Suprapubic skin (tissue), 4 donors: ENCODE data around the gene MBNL2. TPM values are rescaled to one million over a fixed set of nuclear protein-coding genes. Genes with fewer than 3 reads are reported as not detected.

Experiments
- DNase-seq, 2 donors: peaks; one replicate each; pipeline ENCODE4 v3.0.0-alpha.2; 2019; ENCODE audit warnings: low spot score in 2 of 2
- H3K27ac ChIP-seq: fragments of 200-600 bp; sonication (generic); one replicate; pipeline ENCODE4 v1.5.1; 2019
- H3K27me3 ChIP-seq: fragments of 200-600 bp; sonication (generic); one replicate; pipeline ENCODE4 v1.5.1; 2019
- H3K36me3 ChIP-seq: fragments of 200-600 bp; sonication (generic); one replicate; pipeline ENCODE4 v1.5.1; 2019
- H3K4me1 ChIP-seq: fragments of 200-600 bp; sonication (generic); one replicate; pipeline ENCODE4 v1.5.1; 2019
- H3K4me3 ChIP-seq: fragments of 200-600 bp; sonication (generic); one replicate; pipeline ENCODE4 v1.5.1; 2019; ENCODE audit warnings: mild to moderate bottlenecking
- H3K9me3 ChIP-seq: fragments of 200-600 bp; sonication (generic); one replicate; pipeline ENCODE4 v1.5.1; 2019
- EP300 ChIP-seq: sonication (generic); formaldehyde crosslinking; IDR thresholded peaks from one replicate; pipeline ENCODE4 v1.6.1; 2017; ENCODE audit warnings: antibody characterized with exemption
- POLR2A ChIP-seq, 2 donors: fragments of 450-650 bp; IDR thresholded peaks; one replicate each; pipeline ENCODE4 v1.6.1; 2017; ENCODE audit warnings: antibody characterized with exemption in 2 of 2, mild to moderate bottlenecking in 2 of 2, moderate library complexity in 2 of 2
- POLR2AphosphoS5 ChIP-seq, 3 donors: sonication (generic); formaldehyde crosslinking; IDR thresholded peaks; one replicate each; pipeline ENCODE4 v1.6.1; 2017; ENCODE audit warnings: antibody characterized with exemption in 3 of 3
- WGBS: methylation state at CpG from one replicate; pipeline ENCODE4 v1.1.5; 2018; 5-methylcytosine and 5-hydroxymethylcytosine counted together
- total RNA-seq, 4 donors: library from RNA; depleted of rRNA; stranded (reverse); fragments of >200 nt; gene quantifications; one replicate each; pipeline ENCODE4 v1.1.0, GENCODE V29; 2016
- TF ChIP-seq, protein P1 (sequence below), 2 donors: fragments of 200-600 bp in 1 of 2; fragments of 450-650 bp in 1 of 2; sonication (generic) in 1 of 2; IDR thresholded peaks; one replicate each; pipeline ENCODE4 v1.5.1; 2016 to 2019; ENCODE audit warnings: antibody characterized with exemption in 2 of 2, mild to moderate bottlenecking in 1 of 2, moderate library complexity in 1 of 2

The MBNL2 gene
- total RNA-seq, 4 donors from 2014 or later, result 64.2 to 92.4 (median 73.4) TPM

GRCh38 chr13:97437729-97438128 lies 215.6 kb downstream of the MBNL2 start:
- no peaks in the 10 kb centered on the region for H3K36me3 ChIP-seq
- no peak overlapping the region for H3K27ac ChIP-seq
- no peaks in the 10 kb centered on the region for H3K9me3 ChIP-seq
- H3K4me1 ChIP-seq, result peaks cover 32% of the 10 kb centered on the region
- DNase-seq, result no peak
- no peak overlapping the region for H3K4me3 ChIP-seq
- 83% methylated on average over 2 of the region's 2 CpGs for WGBS
- no peaks in the 10 kb centered on the region for H3K27me3 ChIP-seq
- TF ChIP-seq EP300 (no peak), POLR2AphosphoS5 (IDR thresholded peaks at IDR 0.05) (no peak), POLR2A (IDR thresholded peaks at IDR 0.05) (no peak)
- TF ChIP-seq, protein P1, sequence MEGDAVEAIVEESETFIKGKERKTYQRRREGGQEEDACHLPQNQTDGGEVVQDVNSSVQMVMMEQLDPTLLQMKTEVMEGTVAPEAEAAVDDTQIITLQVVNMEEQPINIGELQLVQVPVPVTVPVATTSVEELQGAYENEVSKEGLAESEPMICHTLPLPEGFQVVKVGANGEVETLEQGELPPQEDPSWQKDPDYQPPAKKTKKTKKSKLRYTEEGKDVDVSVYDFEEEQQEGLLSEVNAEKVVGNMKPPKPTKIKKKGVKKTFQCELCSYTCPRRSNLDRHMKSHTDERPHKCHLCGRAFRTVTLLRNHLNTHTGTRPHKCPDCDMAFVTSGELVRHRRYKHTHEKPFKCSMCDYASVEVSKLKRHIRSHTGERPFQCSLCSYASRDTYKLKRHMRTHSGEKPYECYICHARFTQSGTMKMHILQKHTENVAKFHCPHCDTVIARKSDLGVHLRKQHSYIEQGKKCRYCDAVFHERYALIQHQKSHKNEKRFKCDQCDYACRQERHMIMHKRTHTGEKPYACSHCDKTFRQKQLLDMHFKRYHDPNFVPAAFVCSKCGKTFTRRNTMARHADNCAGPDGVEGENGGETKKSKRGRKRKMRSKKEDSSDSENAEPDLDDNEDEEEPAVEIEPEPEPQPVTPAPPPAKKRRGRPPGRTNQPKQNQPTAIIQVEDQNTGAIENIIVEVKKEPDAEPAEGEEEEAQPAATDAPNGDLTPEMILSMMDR (IDR thresholded peaks at IDR 0.05), result no peak

DNA sequence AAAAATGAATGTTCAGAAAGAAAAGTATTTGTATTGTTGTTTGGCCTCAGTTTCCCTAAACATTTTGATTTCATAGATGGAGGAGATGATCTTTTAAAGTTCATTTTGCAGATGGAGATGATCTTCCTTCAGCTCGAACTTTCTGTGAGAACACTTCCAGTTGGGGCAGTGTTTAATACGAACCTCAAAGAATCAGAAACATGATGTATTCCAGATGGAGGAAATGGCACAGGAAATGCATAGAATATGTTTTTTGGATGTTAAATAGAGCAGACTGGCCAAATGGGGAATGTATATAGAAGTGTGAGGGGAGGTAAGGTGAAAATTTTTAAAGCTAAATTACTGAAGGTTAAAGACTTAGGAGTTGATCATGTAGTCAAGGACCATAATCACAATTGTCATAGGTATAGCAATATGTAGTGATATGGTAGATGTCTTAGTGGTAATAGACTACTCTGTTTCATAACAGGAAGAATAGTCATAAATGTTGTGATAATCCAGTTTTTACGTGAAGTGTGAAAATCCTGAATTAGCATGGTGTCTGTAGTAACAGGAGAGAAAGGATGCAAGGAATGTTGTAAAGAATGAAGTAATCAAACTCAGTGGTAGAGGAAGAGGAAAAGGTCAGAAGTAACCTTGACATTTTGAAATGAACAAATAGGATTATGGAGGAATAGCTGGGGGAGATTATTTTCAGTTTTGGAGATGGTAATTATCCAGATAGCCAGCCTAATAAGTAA lies 216.9 kb downstream of the MBNL2 start:
- H3K4me1 ChIP-seq, result peaks cover 32% of the 10 kb centered on the region
- H3K36me3 ChIP-seq, result no peaks in the 10 kb centered on the region
- H3K27me3 ChIP-seq, result no peaks in the 10 kb centered on the region
- no peak overlapping the region for H3K27ac ChIP-seq
- H3K4me3 ChIP-seq, result no peak overlapping the region
- 79% methylated on average over 3 of the region's 3 CpGs for WGBS
- TF ChIP-seq, protein P1 (IDR thresholded peaks at IDR 0.05), result no peak
- no peak for TF ChIP-seq EP300
- TF ChIP-seq POLR2AphosphoS5 (IDR thresholded peaks at IDR 0.05), result no peak
- TF ChIP-seq POLR2A (IDR thresholded peaks at IDR 0.05), result no peak
- no peak for DNase-seq
- no peaks in the 10 kb centered on the region for H3K9me3 ChIP-seq

DNA sequence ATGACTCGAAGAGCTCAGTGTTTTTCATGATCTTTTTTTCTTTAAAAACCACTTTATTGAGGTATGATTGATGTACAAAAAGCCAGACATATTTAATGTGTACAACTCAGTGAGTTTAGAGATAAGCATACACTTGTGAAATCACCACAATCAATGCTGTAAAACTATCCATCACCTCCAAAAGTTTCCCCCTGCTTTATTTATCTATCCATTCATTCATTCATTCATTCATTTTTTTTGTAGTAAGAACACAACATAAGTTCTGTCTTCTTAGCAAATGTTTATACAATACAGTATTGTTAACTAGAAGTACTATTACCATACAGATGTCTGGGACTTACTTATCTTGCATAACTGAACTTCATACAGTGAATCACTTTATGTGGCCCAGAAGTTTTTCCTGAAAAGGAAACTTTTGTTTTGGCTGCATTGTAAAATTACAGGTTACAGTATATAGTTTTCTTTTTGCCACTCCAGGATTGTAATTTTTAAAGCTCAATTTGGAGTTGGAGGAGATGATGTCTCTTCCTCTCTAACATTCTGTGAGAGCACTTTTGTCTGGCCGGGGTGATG lies 218.6 kb downstream of the MBNL2 start:
- no peaks in the 10 kb centered on the region for H3K27me3 ChIP-seq
- H3K9me3 ChIP-seq, result no peaks in the 10 kb centered on the region
- no peaks in the 10 kb centered on the region for H3K36me3 ChIP-seq
- no peak overlapping the region for H3K4me3 ChIP-seq
- WGBS, result 72% methylated on average over 2 of the region's 2 CpGs
- no peak overlapping the region for H3K27ac ChIP-seq
- TF ChIP-seq, protein P1 (IDR thresholded peaks at IDR 0.05), result no peak
- TF ChIP-seq POLR2AphosphoS5 (IDR thresholded peaks at IDR 0.05) (no peak), POLR2A (IDR thresholded peaks at IDR 0.05) (no peak), EP300 (no peak)
- DNase-seq, result no peak
- H3K4me1 ChIP-seq, result peaks cover 26% of the 10 kb centered on the region

GRCh38 chr13:97441368-97441767 lies 219.2 kb downstream of the MBNL2 start:
- Histone ChIP-seq H3K36me3 (no peaks in the 10 kb centered on the region), H3K4me1 (peaks cover 19% of the 10 kb centered on the region)
- no peak for TF ChIP-seq POLR2AphosphoS5 (IDR thresholded peaks at IDR 0.05)
- TF ChIP-seq POLR2A (IDR thresholded peaks at IDR 0.05), result no peak
- TF ChIP-seq, protein P1 (IDR thresholded peaks at IDR 0.05), result no peak
- TF ChIP-seq EP300, result no peak

More at GRCh38 chr13:97441368-97441767, 219.2 kb downstream of the MBNL2 start:
- H3K9me3 ChIP-seq, result no peaks in the 10 kb centered on the region
- H3K4me3 ChIP-seq, result no peak overlapping the region
- H3K27ac ChIP-seq, result no peak overlapping the region
- DNase-seq, result no peak
- H3K27me3 ChIP-seq, result no peaks in the 10 kb centered on the region

Other genes with a start within 250 kb of the MBNL2 start
- 10 to 100 TPM in 2 of 4 donors, 1 to 10 TPM in 2; 3.8 to 19.5 (median 8.7) TPM for gene OXGR1, start 227.9 kb upstream of the MBNL2 start, total RNA-seq
- 10 to 100 TPM; 10.6 to 16.0 (median 12.7) TPM for gene RAP2A, start 211.8 kb downstream of the MBNL2 start, total RNA-seq